Cardiac ventricle fibroblast (primary cell): ENCODE measurements around the gene CORO7. TPM values are rescaled to one million over a fixed set of nuclear protein-coding genes. Genes with fewer than 3 reads are reported as not detected.

ENCODE experiments used
- total RNA-seq: library from RNA; depleted of rRNA; stranded (reverse); fragments of >200 nt; gene quantifications from 2 replicates; pipeline ENCODE4 v1.2.3, GENCODE V29; 2015

CORO7 gene
- 9.2 and 10.0 TPM in 2 replicates for total RNA-seq

DNA sequence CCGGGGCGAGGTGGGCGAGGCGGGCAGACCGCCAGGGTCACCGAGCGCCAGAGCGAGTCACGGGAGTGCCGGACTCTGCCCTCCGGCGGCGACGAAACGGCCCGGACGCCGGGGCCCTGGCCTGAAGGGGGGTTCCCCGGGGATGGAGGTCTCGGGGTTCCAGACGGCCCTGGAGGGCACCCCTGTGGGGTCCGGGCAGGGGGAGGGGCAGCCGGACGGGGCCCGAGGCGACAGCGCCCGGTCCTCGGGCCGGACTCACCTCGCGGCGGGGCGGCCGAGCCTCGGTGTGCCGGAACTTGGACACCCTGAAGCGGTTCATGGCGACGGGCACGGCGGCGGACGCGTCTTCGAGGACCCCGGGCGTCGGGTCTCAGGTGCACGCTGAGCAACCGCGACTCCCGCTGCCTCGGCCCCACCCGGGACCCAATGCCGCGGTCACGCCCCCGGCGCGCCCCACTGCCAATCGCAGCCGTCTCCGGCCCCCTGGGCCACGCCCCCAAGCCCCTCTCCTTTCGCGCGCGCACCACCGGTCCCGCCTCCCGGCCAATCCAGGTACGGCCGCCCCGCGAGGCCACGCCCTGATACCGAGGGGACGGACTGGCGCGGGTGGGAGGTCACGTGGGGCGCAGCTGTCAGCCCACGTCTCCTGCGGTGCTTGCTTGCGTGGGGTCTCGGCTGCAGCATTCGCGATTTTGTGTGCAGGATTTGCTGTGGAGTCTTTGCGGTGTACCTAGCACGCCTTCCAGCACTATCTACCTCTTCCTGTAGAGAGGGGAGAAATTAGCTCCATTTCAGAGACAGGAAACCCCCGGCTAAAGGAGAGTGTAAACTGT is at the start of gene CORO7:
Gene CORO7, minus strand, starts transcription at position 397 of the 833 bp plus-strand sequence. Its CDS starts 78 bp downstream, at position 319.

DNA sequence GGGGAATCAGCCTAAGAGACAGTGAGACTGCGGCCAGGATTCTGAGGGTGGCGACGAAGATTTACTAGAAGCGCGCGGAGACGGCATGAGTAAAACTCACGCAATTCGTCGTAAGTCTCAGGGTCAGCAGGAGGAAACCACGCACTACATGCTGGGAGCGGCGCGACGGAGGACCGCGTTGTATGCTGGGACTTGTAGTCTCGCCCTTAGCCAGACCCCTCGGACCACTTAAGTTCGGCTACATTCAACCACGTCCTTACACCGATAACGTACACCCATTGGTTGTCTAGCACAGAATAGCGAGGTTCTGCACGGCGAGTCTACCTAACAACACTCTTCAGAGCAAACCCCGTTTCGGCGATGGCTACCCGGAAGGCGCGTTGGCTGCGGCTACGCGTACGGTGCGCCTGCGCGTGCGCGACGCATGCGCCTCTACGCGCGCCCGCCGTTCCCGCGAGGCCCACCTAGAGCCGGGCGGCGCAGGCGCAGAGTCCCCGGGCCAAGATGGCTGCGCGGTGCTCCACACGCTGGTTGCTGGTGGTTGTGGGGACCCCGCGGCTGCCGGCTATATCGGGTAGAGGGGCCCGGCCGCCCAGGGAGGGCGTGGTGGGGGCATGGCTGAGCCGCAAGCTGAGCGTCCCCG is 9.1 kb upstream of the CORO7 start, which contains the start of gene DNAJA3:
Gene DNAJA3, plus strand, starts transcription at position 491 of the 643 bp plus-strand sequence. Its CDS starts 14 bp downstream, at position 505.

DNA sequence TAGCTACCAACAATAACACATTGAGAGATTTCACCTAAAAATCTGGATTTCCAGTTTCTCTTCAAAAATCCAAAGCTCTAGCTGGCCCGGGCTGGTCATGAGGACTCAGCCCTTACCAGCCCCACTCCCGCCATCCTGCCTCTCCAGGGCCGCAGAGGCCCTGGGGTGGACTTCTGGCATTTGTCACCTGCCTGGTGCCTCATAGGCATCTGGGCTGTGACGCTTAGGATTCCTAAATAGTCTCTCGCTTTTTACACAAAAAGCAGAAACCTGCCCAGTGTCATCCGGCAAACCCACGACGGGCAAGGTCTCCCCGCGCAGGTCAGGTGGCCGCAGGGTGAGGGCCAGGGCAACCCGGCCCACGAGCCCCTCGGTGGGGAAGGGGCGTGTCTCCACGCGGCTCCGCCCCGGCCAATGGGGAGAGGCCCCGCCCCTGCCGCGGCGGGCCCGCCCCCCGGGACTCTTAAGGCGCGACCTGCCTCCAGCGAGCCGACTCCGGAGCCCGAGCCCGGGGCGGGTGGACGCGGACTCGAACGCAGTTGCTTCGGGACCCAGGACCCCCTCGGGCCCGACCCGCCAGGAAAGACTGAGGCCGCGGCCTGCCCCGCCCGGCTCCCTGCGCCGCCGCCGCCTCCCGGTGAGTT is 44.9 kb downstream of the CORO7 start, which contains the start of gene VASN:
Gene VASN, plus strand, starts transcription at position 492 of the 644 bp plus-strand sequence. CDS start 9,030 bp downstream, outside the sequence.

DNA sequence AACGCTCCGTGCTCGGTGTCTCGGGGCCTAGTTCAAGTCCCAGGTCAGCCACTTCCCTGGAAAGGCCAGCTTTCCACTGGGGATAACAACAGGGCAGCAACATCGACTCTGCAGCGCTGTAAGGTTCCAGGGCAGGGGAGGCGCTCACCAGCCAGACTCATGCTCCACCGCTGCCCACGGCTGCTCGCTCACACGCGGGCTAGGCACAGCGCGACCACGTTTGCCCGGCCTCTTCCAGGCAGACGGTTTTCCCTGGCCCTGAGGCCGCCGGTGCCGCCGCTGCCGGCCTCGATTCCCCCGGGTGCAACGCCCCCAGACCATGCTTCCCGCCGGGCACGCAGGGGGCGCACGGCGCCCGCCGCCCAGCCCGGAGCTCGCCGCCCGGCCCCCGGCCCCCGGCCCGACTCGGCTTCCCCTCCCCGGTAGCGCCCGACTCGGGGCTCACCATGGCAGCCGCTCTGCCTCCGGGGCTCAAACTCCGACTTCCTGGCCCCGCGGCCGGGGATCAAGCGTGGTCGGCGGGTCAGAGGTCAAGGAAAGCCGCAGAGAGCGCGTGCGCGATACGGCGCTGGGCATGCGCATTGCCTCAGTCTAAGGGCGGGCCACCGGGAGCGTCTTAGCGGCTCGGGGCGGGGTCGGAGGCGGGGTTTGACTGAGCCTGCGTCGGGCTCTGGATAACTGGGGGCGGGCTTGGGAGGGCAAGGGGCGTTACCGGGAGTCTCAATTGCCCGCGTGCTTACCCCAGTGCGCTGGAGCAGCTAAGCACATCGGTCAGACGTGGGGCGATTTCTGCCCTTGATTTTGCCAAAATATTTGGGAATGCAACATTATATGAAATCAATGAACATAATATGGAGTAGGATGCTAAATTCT is 65.4 kb downstream of the CORO7 start, which contains the start of gene PAM16:
Gene PAM16, minus strand, starts transcription at position 535 of the 873 bp plus-strand sequence. Its CDS starts 87 bp downstream, at position 448.

DNA sequence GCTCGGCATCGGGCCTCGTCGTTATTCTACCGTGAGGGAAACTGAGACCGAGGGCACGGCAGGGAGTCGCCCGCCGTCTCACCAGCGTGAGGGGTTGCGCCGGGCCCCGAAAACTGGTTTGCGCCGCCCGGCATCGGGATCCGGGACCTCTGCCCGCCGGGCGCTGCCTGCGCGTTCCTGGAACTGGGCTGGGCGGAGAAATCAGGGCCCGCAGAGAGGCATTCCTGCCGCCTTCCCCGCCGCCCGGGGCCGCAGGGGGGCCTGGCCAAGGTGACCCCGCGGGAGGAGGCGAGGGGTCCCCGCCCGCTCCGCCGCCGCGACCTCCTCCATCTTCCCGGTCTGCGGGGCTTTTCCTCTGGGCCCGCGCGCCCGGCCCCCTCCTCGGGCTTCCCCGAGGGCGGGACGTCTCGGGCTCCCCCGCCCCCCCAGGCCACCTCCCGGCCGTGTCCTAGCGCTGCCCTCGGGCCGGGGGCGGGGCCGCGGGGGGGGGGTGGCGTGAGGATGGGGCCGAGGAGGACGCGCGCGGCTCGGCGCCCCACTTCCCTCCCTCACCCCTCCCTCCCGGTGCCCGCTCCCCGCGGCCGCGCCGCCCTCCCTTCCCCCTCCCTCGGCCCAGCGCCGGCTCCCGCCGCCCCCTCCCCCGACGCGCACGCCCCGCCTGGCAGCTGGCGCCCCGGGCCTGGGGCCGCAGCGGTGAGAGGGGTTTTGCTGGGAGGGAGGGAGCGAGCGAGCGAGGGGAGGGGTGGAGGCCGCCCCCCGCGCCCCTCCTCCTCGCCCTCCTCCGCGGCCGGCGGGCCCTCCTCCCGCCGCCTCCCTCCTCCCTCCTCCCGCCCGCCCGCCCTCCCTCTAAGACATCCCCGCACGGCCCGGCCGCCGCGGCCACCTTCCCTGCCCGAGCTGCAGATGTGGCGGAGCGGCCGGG is 100.9 kb downstream of the CORO7 start, which contains the start of gene GLIS2:
Gene GLIS2, plus strand, starts transcription at position 882 of the 922 bp plus-strand sequence. CDS start 16,214 bp downstream, outside the sequence.

Other genes starting within 250 kb of the CORO7 start
- not detected in 2 replicates for gene SRL, start 174.5 kb downstream of the CORO7 start, total RNA-seq
- 6.4 and 9.6 TPM in 2 replicates for gene TFAP4, start 143.6 kb downstream of the CORO7 start, total RNA-seq
- 8.0 and 9.4 TPM in 2 replicates for gene GLIS2, start 100.5 kb downstream of the CORO7 start, total RNA-seq
- 24.1 and 24.2 TPM in 2 replicates for gene PAM16, start 65.3 kb downstream of the CORO7 start, total RNA-seq
- 96.0 and 96.3 TPM in 2 replicates for gene VASN, start 44.7 kb downstream of the CORO7 start, total RNA-seq
- 24.5 and 30.7 TPM in 2 replicates for gene DNAJA3, start 9.3 kb upstream of the CORO7 start, total RNA-seq
- 33.8 and 35.6 TPM in 2 replicates for gene NMRAL1, start 58.0 kb upstream of the CORO7 start, total RNA-seq
- 31.5 and 39.6 TPM in 2 replicates for gene HMOX2, start 59.8 kb upstream of the CORO7 start, total RNA-seq
- gene CDIP1, start 122.2 kb upstream of the CORO7 start, total RNA-seq = 11.5 and 12.6 TPM in 2 replicates
- not detected in 2 replicates for gene C16orf96, start 139.7 kb upstream of the CORO7 start, total RNA-seq
- 7.2 and 9.1 TPM in 2 replicates for gene UBALD1, start 198.3 kb upstream of the CORO7 start, total RNA-seq
- 58.5 and 59.9 TPM in 2 replicates for gene MGRN1, start 208.2 kb upstream of the CORO7 start, total RNA-seq